Measurements from ENCODE around the gene VTI1B.

- TF ChIP-seq CTCF (IDR thresholded peaks at IDR 0.05) = peak; percentile 82
- no peak for TF ChIP-seq HOXA7 (CRISPR knock-in tag; IDR thresholded peaks at IDR 0.05)
- no peak for TF ChIP-seq ZFP36 (IDR thresholded peaks at IDR 0.05; ENCODE audit: borderline replicate concordance, partially characterized antibody)
- no peak for TF ChIP-seq POLR2A (IDR thresholded peaks at IDR 0.05; ENCODE audit: low read length)
- no peak for TF ChIP-seq USF2 (IDR thresholded peaks at IDR 0.05)
- no peak for TF ChIP-seq RFX5 (IDR thresholded peaks at IDR 0.05)
- TF ChIP-seq GATA3 (IDR thresholded peaks at IDR 0.05; ENCODE audit: borderline replicate concordance) = no peak
- peak; percentile 80 to 83 for TF ChIP-seq RAD21 (conservative IDR thresholded peaks at IDR 0.05 in 1 of 2, IDR thresholded peaks at IDR 0.05 in 1 of 2)
- TF ChIP-seq MAZ (IDR thresholded peaks at IDR 0.05; ENCODE audit: borderline replicate concordance, low read depth, low read length) = no peak
- TF ChIP-seq RCOR1 (IDR thresholded peaks at IDR 0.05; ENCODE audit: low read depth, low read length) = no peak
- no peak for TF ChIP-seq MAFK (IDR thresholded peaks at IDR 0.05; ENCODE audit: partially characterized antibody)
- TF ChIP-seq ESRRA (IDR thresholded peaks at IDR 0.05; ENCODE audit: borderline replicate concordance, low read length) = no peak
- no peak for TF ChIP-seq EHMT2 (IDR thresholded peaks at IDR 0.05; ENCODE audit: low read depth)
Measured at GRCh38 chr14:67666750-67667449, 7.5 kb downstream of the VTI1B start.

Data from A549 (cell line).